ENCODE measurements around the gene ADAM15. TPM values are rescaled to one million over a fixed set of nuclear protein-coding genes. Genes with fewer than 3 reads are reported as not detected.

The ADAM15 gene
- total RNA-seq, 1 experiment from 2014 or later = 92.9 TPM

DNA sequence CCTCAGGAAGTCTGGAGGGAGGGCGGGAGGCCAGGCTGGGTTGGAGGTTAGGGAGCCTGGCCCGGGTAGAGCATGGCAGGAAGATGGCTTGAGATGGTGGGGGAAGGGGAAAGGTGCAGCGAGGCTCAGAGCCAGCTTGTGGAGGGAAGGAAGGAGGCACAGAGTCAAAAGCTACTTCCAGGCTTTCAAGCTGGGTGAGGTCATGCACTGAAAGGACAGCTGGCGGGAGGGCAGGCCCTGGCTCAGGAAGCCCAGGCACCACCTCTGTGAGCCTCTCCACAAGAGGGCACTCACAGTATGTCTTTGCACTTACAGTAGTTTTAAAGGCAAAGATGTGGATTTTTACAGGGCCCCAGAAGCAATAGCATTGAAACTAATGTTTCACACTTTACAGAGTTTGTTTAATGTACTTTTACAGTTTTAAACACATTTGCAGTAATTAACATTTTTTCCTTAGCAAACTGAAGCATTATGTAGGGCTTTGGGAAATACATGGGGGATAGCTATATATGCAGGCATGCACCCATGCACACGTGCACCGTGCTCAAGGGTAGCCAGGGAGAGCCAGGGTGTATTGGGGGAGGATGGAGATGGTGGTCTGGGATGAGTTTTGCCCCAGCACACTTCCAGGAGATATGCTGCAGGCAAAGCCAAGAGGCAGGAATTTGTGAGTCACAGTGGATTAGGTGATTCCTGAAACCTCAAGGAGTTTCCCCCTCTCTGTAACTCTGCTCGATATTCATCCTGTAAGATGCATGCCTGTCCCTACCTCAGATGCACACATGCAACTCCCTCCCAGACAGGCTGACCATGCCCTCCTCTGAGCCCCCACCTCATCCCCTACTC is 6.1 kb upstream of the ADAM15 start:
- DNase-seq (ENCODE audit: low spot score) = peak; percentile 71
- in situ Hi-C loops (cut with HindIII; ENCODE audit: low sequenced_read_pairs) = no loop called here

DNA sequence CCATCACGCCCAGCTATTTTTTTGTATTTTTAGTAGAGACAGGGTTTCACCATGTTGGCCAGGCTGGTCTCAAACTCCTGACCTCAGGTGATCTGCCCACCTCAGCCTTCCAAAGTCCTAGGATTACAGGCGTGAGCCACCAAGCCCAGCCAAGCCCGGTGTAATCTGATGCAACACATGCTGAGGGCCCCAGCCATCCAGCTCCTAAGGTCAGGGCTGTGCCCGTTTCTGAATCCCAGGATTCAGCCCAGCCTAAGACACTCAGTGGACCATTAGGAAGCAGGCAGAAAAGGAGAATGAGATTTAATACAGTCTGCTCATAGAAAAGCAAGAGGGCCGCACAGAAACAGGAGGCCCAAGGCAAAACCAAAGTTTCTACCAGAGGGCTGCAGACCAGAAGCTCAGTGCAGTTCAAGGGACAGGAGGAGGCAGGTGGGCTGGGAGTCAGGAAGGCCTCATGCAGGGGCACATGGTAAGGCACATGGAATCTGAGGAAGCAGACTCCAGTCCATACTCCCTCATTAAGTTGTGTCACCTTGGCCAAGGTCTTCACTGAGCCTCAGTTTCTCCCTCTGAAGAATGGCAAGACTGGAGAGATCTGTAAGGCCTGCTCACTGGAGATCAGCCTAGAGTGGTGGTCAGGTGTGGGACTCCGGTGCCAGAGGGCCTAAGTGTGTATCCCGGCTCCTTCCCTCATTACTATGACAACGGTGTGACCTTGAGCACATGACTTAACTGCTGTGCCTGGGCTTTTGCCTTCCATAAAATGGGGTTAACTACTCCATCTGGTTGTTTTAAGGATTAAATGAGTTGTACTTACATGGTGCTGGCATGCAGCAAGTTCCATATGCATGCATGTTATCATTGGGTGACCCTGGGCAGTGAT is 2.4 kb upstream of the ADAM15 start:
- DNase-seq (ENCODE audit: low spot score) = no peak
- in situ Hi-C loops (cut with HindIII; ENCODE audit: low sequenced_read_pairs) = no loop called here

DNA sequence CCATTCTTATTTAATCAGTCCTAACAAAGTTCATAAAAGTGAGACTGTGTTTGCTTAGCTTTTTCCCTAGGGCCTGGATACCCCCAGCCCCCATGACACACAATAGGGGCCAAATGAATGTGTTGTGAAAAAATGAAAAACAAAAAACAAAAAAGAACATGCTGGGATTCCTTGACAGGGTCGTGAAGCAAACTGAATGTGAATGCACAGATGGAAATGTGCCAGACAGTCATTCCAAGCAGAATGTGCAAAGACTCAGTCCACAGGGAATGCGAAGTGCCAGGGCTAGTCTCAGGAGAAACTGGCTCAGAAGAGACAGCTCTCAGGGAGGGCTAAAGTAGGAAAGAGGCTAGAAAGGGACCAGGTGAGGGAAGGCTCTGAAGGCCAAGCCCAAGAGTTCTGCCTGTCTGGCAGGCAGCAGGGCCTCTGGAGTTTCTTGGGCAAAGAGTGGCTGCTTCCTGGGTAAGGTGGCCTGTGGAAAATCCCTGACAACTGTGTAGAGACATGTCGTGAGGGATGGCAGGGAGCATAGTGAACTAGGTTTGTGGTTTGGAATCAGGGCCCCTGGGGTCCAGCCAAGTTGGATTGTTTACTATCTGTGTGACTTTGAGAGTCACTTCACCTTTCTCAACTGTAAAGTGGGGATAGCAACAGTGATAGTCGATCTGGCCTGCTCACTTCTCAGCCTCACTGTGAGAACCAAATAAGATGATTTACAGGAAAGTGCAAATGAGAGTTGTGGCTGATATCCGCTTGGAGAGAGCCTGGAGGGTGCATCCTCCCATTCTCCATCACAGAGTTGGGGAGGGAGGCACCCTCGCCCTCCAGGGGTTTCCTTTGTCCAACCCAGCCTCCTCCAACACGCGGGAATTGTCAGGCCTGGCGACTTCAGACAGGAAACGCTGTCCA is 1.2 kb upstream of the ADAM15 start:
- DNase-seq (ENCODE audit: low spot score) = no peak
- in situ Hi-C loops (cut with HindIII; ENCODE audit: low sequenced_read_pairs) = no loop called here

DNA sequence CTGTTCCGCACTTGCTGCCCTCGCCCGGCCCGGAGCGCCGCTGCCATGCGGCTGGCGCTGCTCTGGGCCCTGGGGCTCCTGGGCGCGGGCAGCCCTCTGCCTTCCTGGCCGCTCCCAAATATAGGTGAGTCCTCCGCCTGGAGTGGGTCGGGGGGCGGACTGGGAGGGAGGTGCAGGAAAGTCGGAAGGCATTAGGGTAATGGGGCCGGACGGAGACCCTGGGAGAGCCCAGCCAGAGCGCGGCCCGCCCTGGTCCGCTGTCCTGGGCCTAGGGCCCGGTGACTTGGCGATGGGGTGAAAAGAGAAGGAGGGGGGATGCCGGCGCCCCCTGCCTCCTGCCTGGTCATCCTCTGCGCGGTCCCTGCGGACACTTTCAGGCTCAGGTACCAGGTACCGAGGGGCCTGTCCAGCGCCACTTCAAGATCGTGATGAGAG is 243 bp downstream of the ADAM15 start:
- in situ Hi-C loops (cut with HindIII; ENCODE audit: low sequenced_read_pairs) = no loop called here

DNA sequence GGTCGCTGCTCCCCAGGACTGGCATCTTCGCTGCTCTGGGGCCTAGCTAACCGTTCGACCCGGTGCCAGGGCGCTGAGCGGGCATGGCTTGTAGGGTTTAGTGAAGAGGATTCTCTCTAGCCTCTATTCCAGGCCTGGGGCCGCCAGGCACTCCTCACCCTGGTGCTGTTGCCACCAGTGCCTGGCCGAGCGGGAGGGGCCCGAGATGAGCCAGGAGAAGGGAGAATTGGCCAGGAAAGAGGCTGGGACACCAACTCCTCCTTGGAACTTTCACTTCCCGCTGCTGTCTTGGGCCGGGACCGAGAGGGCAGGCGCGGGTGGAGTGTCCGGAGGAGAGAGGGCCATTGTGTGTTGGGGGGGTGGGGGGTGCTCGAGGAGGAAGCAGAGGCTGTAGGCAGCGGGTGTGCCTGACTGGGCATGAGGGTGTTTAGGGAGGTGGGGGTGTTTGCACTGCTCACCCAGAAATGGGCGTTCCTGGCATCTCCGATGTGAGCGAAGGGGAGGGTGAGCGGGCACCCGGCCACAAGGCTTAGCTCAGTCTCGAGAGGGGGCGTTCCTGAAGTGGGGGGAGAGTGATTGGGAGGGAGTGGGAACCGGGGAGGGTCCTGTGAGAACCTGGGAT is 772 bp downstream of the ADAM15 start:
- in situ Hi-C loops (cut with HindIII; ENCODE audit: low sequenced_read_pairs) = no loop called here
- peak; percentile 56 for DNase-seq (ENCODE audit: low spot score)

More for the DNA sequence above, 243 bp downstream of the ADAM15 start:
- no peak for DNase-seq (ENCODE audit: low spot score)

DNA sequence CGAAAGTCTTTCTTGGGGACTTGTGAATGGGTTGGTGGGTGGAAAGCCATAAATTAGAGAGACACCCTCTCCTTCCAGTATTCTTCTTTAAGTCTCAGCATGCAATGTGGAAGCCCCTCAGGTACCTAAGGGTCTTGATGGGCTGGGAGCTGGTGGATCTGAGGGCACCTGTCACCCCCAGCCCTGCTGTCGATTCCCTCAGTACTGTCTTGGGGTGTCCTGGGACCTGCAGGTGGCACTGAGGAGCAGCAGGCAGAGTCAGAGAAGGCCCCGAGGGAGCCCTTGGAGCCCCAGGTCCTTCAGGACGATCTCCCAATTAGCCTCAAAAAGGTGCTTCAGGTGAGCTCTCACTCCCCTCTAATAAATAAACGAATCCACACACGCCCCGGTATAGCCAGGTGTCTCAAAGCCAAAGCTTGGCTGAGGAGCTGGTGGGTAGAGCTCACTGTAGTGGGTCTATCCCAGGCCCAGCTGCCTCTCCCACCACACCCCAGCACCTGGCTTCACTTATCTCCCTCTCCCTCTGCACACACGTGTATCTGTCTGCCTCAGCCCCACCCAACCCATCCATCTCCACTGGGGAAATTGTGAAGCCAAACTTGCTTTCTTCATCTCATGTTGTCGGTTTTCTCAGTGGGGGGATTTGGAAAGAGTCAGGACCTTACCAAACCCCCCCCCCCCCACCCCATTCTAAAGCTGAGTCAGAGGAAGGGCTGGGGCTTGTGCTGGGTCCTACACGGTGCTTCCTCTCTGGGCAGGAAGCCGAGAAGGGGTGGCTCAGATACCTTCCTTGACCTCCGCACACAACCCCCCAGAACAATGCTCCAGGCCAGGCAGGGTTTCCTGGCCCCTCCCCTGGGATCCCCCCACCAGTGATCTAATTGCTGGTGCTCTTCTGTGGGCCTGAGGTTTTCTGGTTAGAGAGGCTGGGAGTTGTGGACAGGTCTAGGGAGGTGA is 1.6 kb downstream of the ADAM15 start:
- DNase-seq (ENCODE audit: low spot score) = no peak
- in situ Hi-C loops (cut with HindIII; ENCODE audit: low sequenced_read_pairs) = no loop called here

DNA sequence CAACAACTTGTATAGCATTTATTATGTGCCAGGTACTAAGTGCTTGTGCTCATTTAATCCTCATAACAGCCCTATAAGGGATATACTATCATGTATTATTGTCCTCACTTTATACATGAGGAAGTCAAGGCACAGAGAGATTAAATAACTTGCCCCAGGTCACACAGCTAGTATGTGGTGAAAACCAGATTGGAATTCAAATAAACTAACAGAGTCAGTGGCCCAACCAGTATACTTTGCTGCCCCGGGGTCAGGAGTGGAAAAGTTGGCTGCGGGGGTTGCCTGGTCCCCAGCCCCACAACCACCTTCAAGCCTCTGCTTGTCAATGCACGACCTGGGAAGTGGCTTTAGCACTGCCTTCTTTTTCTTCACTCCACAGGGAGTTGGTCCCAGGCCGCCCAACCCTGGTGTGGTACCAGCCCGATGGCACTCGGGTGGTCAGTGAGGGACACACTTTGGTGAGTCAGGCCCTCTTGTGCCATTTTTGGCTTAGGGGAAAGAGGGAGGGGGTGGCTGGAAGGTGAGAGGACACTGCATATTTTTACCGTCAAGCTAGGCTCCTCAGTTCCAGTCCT is 2.5 kb downstream of the ADAM15 start:
- in situ Hi-C loops (cut with HindIII; ENCODE audit: low sequenced_read_pairs) = no loop called here

DNA sequence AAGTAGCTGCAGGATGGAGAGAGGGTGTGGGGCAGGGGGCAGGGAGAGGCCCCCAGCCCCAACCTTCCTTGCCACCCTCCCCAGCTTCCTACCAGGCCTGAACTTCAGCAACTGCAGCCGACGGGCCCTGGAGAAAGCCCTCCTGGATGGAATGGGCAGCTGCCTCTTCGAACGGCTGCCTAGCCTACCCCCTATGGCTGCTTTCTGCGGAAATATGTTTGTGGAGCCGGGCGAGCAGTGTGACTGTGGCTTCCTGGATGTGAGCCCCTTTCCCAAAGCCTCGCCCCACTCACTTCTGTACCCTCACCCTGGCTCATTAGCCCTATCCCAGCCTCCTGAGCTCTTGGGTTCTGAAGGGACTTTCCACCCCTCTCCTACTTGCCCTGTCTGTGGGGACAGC is 6.0 kb downstream of the ADAM15 start:
- in situ Hi-C loops (cut with HindIII; ENCODE audit: low sequenced_read_pairs) = no loop called here
- DNase-seq (ENCODE audit: low spot score) = no peak

More for the DNA sequence above, 2.5 kb downstream of the ADAM15 start:
- DNase-seq (ENCODE audit: low spot score) = no peak

DNA sequence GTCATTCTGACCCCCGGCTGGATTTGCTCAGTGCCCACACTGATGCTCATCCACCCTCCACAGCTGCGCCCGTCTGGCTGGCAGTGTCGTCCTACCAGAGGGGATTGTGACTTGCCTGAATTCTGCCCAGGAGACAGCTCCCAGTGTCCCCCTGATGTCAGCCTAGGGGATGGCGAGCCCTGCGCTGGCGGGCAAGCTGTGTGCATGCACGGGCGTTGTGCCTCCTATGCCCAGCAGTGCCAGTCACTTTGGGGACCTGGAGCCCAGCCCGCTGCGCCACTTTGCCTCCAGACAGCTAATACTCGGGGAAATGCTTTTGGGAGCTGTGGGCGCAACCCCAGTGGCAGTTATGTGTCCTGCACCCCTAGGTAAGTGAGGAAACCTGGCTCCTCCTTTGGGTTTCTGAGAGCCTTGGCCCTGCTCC is 6.7 kb downstream of the ADAM15 start:
- no peak for DNase-seq (ENCODE audit: low spot score)
- in situ Hi-C loops (cut with HindIII; ENCODE audit: low sequenced_read_pairs) = no loop called here

DNA sequence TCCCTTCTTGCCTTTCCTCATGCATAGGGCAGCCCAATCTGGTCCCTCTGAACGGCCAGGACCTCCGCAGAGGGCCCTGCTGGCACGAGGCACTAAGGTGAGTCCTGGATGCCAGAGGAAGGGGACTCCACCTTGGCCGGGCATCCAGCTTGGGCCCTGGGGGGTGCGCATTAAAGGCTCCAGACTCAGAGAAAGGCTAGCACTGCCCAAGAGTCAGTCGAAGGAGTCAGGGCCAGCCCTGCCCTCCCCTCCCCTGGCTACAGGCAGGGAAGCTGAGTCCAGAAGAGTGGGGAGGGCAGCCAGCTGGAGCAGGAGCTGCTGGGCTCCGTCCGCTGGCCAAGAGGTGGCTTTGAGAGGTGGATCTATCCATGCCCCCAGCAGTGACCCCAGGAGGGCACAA is 9.6 kb downstream of the ADAM15 start:
- in situ Hi-C loops (cut with HindIII; ENCODE audit: low sequenced_read_pairs) = no loop called here
- DNase-seq (ENCODE audit: low spot score) = no peak

DNA sequence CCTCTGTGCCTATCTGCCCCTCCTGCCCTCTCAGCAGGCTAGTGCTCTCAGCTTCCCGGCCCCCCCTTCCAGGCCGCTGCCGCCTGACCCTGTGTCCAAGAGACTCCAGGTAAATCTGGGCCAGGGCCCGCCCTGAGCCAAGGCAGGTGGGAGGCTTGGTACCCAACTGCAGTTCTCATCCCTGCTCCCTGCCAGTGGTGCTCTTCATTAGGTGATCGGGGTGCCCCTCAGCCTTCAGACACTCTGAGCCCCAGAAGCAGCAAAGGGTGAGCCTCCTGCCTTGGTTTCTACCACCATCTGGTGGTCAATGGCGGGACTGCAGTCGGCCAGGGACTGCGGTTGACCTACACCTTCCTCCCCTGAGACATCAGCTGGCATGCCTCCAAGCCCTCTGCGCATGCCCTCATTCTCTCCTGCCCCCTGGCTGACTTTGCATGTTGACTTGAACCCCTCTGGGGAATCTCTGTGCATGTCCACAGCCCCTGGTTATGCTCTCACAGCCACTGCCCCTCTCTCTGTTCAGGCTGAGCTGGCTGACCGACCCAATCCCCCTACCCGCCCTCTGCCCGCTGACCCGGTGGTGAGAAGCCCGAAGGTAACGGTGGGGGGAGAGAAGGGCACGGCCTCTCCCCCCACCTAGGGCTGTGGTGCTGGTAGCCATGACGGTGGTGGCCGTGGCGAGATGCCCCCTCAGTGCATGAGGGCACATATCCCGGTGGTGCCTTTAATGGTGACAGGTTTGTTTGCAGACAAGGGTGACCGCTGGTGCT is 10.4 kb downstream of the ADAM15 start:
- peak; percentile 83 for DNase-seq (ENCODE audit: low spot score)
- in situ Hi-C loops (cut with HindIII; ENCODE audit: low sequenced_read_pairs) = no loop called here

DNA sequence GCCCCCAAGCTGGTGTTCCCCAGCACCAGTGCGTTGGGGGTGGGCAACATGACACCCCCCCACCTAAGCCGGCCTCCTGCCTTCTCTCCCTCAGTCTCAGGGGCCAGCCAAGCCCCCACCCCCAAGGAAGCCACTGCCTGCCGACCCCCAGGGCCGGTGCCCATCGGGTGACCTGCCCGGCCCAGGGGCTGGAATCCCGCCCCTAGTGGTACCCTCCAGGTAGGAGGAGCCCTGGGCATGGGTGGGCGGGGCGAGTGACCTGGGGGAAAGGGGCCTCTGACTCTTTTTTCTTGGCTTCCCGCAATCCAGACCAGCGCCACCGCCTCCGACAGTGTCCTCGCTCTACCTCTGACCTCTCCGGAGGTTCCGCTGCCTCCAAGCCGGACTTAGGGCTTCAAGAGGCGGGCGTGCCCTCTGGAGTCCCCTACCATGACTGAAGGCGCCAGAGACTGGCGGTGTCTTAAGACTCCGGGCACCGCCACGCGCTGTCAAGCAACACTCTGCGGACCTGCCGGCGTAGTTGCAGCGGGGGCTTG is 11.1 kb downstream of the ADAM15 start:
- DNase-seq (ENCODE audit: low spot score) = no peak
- in situ Hi-C loops (cut with HindIII; ENCODE audit: low sequenced_read_pairs) = no loop called here

DNA sequence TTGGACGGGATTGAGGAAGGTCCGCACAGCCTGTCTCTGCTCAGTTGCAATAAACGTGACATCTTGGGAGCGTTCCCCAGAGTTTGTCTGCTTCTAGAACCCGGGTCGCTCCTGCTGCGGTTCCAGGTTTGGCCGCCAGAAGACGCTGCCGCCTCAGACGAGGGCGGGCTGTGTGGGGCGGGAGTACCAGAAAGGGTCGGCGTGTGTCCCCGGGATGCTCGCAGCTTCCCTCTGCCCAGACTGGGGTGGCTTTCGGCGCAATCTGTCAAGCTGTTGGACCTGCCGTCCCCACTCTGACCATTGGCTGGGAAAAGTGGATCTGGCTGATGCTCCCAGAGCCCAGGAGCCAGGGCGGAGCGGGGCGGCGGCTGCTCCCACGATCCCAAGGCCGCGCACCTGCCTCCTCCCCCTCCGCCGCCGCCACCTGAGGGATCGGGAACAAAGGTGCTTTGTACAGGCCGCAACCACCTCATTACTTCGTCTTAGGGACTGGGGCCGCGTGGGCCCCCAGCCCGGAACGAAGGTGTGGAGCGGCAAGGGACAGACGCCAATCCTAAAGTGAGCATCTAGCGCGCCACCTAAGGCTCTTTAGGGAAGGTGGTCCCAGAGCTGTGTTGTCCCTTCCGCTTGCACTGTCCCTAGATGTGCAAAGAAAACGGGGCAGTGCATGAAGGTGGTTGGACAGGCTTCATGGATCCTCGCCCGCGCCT is 11.7 kb downstream of the ADAM15 start:
- peak; percentile 59 for DNase-seq (ENCODE audit: low spot score)
- in situ Hi-C loops (cut with HindIII; ENCODE audit: low sequenced_read_pairs) = no loop called here

DNA sequence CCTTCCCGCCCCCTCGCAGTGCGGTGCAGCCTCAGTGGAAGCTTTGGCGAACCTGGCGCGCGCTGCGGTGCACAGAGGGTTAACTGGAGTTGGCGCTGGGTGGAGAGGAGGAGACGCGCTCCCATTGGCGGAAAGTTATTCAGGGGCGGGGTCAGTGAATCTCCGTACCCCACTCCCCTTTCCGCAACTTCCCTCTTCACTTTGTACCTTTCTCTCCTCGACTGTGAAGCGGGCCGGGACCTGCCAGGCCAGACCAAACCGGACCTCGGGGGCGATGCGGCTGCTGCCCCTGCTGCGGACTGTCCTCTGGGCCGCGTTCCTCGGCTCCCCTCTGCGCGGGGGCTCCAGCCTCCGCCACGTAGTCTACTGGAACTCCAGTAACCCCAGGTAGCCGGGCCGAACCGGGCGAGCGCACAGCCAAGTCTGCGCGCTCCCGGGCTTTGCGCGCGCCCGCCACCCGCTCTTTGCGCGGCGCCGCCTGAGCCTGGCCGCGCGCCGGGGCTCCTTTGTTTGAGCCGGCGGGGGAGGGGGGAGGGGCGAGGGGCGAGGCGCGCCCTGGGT is 12.5 kb downstream of the ADAM15 start, which contains the start of gene EFNA4:
EFNA4 (plus strand) TSS at position 191 of the 561 bp plus-strand sequence; CDS start at position 275, 84 bp downstream.
- peak; percentile 67 for DNase-seq (ENCODE audit: low spot score)
- in situ Hi-C loops (cut with HindIII; ENCODE audit: low sequenced_read_pairs) = no loop called here

DNA sequence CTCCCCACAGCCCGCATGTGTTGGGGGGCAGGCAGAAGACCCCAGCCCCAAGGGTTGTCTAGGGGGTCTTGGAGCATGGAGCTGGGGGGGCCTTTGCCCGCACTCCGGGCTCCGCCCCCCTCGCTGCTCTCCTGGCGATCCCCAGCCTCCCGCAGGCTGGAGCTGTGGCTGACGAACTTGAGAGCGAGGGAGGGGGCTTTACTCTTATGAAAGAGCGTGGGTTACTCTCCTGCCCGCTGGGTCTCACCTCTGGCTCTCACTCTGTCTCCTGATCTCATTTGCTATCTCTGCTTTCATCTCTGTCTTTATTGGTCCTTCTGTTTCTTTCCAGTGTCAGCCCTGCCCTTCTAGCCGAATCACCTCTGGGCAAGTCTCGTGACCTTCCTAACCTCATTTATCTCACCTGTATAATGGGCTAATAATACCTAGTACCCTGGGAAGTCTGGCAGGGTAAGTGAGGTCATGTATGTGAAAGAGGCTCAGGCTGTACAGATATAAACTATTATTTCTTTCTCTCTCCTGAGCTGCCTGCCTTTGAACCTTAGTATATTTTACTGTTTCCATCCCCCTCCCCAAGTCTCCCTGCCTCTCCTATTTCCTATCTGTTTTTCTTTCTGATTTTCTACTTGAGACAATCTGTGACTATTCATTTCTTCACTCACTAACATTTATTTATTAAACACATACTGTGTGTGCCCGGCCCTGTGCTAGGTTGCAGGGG is 13.2 kb downstream of the ADAM15 start:
- in situ Hi-C loops (cut with HindIII; ENCODE audit: low sequenced_read_pairs) = no loop called here
- DNase-seq (ENCODE audit: low spot score) = no peak

All from G401 (cell line).